GM12873 (cell line): ENCODE results near the gene IRF1.

Experiments
- TF ChIP-seq, protein P1 (sequence below): IDR thresholded peaks from 2 replicates; pipeline ENCODE4 v1.5.1; 2012; ENCODE audit warnings: low read depth, mild to moderate bottlenecking, moderate library complexity, low read length, control low read depth; ENCODE audit not compliant: insufficient read depth; ENCODE audit errors: missing control alignments

The IRF1 gene

DNA sequence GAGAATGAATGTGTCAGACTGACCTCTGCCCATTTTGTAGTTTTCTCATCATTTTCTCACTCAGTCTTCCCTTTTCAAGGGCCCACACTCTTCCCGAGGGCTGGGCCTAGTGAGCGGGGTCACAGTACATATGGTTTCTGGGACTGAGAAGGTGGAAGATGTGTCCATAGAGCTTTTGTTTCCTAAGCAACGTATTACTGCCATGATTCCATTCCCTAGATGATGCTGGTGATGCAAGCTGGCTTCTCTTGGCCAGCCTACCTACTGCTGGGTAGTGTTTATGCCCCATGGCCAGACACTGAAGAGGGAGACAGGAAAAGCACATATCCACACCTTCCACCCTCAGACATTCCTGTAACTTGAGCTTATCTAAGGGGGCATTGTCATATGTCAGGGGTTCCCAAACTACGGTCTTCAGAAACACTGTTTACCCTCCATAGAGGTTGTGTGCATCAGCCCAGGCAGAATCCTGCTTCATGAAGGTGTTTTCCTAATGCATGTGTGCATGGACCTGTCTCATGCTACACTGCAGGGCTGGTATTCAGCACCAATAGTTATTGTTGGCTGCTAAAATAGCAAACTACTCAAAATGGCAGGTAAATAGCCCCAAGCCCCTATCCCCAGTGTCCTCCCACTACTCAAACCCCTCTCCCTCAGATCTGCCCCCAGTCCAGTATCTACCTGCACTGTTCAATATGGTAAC is 9.5 kb downstream of the IRF1 start:
- TF ChIP-seq, protein P1, sequence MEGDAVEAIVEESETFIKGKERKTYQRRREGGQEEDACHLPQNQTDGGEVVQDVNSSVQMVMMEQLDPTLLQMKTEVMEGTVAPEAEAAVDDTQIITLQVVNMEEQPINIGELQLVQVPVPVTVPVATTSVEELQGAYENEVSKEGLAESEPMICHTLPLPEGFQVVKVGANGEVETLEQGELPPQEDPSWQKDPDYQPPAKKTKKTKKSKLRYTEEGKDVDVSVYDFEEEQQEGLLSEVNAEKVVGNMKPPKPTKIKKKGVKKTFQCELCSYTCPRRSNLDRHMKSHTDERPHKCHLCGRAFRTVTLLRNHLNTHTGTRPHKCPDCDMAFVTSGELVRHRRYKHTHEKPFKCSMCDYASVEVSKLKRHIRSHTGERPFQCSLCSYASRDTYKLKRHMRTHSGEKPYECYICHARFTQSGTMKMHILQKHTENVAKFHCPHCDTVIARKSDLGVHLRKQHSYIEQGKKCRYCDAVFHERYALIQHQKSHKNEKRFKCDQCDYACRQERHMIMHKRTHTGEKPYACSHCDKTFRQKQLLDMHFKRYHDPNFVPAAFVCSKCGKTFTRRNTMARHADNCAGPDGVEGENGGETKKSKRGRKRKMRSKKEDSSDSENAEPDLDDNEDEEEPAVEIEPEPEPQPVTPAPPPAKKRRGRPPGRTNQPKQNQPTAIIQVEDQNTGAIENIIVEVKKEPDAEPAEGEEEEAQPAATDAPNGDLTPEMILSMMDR = no peak

- TF ChIP-seq, protein P1 = no peak
Measured at GRCh38 chr5:132480546-132480892, 10.1 kb downstream of the IRF1 start.

- TF ChIP-seq, protein P1 = peak; percentile 44
Measured at GRCh38 chr5:132480042-132480441, 10.5 kb downstream of the IRF1 start.

DNA sequence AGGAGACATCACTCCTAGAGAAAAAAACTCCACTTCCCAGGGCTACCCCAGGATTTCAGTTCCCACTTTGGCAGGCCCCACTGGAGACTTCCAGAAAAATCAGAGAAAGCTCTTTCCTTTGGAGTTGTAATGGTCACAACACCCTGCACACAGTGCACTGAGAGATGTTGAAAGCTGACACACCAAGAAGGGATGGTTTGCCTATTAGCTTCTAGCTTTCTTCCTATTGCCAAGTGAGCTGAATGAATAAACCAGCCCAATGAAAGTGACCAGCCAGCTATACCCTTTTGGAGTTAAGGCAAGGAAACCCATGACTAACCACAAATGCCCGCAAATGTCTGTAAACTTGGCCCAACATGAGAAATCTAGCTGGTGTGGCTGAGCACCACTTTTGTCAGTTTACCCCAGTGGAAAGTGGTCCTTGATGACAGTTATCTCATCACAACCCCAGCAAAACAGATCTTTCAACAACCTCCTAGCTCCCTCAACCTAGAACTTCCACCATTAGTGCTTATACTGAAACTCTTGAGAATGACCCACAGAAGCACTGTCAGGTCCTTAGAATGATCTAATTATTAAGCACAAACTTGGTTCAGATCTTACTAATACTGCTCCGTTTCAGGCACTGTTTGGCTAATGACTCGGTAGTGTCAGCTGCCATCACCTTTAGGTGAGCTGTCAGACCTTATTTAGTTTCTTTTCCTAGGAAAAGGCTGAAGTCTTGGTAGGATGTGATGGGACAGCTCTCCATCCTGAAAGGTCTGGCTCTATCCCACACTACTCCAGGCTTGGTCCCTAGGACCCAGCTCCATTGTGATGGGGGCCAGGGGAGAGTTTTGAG is 11.2 kb downstream of the IRF1 start:
- TF ChIP-seq, protein P1 = no peak

DNA sequence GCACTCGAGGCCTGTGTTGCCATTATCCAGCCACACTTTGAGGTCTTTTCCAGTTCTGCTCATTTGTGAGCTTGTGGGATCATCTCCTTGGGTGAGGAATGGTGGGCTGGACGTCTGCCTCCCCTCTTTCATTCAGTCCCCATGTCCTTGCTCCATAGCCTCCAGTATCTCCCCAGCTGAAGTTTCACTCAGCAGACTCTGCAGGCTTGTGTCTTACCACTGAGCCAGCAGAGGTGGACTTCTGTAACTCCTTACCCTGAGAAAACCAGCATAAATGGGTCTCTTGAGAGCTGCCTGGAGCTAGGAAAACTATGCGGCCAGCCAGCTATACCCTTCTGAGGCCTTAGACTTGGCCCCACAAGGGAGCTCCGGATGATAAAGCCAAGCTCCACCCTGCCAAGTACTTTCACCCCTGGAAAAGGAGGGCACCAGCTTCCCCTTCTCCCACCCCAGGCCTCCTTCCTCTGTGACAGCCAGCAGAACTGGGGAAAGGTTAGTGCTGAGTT is 12.2 kb downstream of the IRF1 start:
- TF ChIP-seq, protein P1 = no peak

DNA sequence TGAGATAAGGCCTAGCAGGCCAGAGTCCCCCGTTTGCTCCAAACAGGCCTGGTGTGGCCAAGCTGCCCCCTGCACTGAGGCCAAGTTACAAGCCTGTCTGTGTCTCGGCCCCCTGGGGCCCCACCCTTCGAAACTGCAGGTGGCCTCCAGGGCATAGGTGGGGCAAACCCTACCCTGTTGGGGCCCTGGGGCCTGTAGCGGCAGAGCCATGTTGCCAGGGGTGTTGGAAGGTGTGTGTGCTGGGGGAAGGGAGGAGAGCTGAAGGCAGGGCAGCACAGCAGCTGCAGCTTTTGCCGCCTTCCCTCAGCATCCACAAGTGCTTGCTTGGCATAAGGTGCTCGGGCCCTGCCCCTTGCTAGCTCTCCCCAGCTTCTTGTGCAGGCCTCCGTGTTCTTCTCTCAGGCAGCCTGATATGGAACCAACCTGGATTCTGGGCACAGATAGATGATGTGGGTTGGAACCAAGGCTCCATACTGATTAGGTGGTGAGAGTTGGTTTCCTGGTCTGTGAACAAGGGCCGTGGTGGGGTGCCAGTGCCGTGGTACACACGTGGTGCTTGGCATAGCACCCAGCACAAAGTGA is 12.7 kb downstream of the IRF1 start:
- TF ChIP-seq, protein P1 = no peak

- TF ChIP-seq, protein P1 = peak; percentile 44
Measured at GRCh38 chr5:132476876-132477781, 13.4 kb downstream of the IRF1 start.
